Neural cell (in vitro differentiated cells): ENCODE data around the gene EYS.

Experiments used
- EP300 ChIP-seq: fragments of 450-650 bp; conservative IDR thresholded peaks from 2 replicates; pipeline ENCODE4 v1.6.1; 2014; ENCODE audit warnings: antibody characterized with exemption, mild to moderate bottlenecking, moderate library complexity; ENCODE audit not compliant: poor library complexity, severe bottlenecking
- POLR2AphosphoS5 ChIP-seq: IDR thresholded peaks from 2 replicates; pipeline ENCODE4 v1.6.1; 2012
- RAD21 ChIP-seq: fragments of 450-650 bp; conservative IDR thresholded peaks from 2 replicates; pipeline ENCODE4 v1.6.1; 2014; ENCODE audit warnings: antibody characterized with exemption, mild to moderate bottlenecking, moderate library complexity
- SMC3 ChIP-seq: fragments of 450-650 bp; conservative IDR thresholded peaks from 2 replicates; pipeline ENCODE4 v1.6.1; 2014; ENCODE audit warnings: antibody characterized with exemption, mild to moderate bottlenecking, moderate library complexity; ENCODE audit not compliant: poor library complexity
- TF ChIP-seq, protein P1 (sequence below): fragments of 450-650 bp; IDR thresholded peaks from 2 replicates; pipeline ENCODE4 v1.5.1; 2014; ENCODE audit warnings: antibody characterized with exemption, mild to moderate bottlenecking, moderate library complexity; ENCODE audit not compliant: poor library complexity, severe bottlenecking
- TF ChIP-seq, protein P2 (sequence below): IDR thresholded peaks from 2 replicates; pipeline ENCODE4 v1.6.1; 2012; ENCODE audit warnings: borderline replicate concordance

DNA sequence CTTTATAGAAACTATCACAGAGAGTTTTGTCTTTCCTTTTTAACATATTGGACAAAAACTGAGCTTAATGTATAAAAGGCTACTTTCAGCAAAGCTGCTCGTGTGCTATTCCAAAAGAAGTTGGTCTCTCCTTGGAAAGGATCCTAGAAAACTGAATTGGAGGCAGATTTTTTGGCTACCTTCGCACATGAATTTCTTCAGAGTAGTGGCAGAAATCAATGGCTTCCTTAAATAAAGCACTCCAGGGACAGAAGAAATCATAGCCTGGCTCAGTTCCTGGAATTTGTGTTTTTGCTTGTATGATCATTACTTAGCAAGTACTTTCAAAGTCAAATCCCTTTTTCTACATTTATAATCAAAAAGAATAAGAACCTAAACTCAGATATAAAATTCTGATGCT, 1291.1 kb downstream of the EYS start:
- TF ChIP-seq, protein P1, sequence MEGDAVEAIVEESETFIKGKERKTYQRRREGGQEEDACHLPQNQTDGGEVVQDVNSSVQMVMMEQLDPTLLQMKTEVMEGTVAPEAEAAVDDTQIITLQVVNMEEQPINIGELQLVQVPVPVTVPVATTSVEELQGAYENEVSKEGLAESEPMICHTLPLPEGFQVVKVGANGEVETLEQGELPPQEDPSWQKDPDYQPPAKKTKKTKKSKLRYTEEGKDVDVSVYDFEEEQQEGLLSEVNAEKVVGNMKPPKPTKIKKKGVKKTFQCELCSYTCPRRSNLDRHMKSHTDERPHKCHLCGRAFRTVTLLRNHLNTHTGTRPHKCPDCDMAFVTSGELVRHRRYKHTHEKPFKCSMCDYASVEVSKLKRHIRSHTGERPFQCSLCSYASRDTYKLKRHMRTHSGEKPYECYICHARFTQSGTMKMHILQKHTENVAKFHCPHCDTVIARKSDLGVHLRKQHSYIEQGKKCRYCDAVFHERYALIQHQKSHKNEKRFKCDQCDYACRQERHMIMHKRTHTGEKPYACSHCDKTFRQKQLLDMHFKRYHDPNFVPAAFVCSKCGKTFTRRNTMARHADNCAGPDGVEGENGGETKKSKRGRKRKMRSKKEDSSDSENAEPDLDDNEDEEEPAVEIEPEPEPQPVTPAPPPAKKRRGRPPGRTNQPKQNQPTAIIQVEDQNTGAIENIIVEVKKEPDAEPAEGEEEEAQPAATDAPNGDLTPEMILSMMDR: no peak
- TF ChIP-seq EP300 (no peak), POLR2AphosphoS5 (no peak), SMC3 (no peak), RAD21 (no peak)
- TF ChIP-seq, protein P2, sequence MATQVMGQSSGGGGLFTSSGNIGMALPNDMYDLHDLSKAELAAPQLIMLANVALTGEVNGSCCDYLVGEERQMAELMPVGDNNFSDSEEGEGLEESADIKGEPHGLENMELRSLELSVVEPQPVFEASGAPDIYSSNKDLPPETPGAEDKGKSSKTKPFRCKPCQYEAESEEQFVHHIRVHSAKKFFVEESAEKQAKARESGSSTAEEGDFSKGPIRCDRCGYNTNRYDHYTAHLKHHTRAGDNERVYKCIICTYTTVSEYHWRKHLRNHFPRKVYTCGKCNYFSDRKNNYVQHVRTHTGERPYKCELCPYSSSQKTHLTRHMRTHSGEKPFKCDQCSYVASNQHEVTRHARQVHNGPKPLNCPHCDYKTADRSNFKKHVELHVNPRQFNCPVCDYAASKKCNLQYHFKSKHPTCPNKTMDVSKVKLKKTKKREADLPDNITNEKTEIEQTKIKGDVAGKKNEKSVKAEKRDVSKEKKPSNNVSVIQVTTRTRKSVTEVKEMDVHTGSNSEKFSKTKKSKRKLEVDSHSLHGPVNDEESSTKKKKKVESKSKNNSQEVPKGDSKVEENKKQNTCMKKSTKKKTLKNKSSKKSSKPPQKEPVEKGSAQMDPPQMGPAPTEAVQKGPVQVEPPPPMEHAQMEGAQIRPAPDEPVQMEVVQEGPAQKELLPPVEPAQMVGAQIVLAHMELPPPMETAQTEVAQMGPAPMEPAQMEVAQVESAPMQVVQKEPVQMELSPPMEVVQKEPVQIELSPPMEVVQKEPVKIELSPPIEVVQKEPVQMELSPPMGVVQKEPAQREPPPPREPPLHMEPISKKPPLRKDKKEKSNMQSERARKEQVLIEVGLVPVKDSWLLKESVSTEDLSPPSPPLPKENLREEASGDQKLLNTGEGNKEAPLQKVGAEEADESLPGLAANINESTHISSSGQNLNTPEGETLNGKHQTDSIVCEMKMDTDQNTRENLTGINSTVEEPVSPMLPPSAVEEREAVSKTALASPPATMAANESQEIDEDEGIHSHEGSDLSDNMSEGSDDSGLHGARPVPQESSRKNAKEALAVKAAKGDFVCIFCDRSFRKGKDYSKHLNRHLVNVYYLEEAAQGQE: no peak
